ENCODE results near the gene HEG1. TPM values are rescaled to one million over a fixed set of nuclear protein-coding genes. Genes with fewer than 3 reads are reported as not detected.
A peak's percentile ranks its signal among the peaks of the same experiment; 100 is the strongest.

Gene HEG1
- polyA plus RNA-seq, 3 donors, result 0.28 to 4.2 (median 0.69) TPM

DNA sequence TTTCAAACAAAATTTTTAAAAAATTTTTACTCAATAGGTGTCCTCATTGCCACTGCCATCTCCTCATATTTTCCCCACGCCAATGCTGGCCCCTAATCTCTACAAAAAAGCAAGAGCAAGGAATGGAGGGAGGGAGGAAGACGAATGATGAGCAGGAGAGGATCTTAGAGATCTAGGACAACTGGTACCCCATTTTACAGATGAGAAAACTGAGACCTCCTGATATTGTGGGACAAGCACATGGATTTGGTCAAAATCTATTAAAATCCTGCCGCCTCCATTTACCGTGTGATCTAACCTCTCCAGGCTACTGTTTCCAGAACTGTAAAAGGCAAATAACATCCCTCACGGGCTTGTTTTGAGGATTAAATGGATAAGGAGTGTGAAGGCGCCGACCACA lies 4.6 kb downstream of the HEG1 start:
- Histone ChIP-seq H4K20me1 (ENCODE audit: insufficient read depth, low read length) (peaks cover 21% of the 10 kb centered on the region), H2AFZ (ENCODE audit: insufficient read depth, low read depth, low read length, poor library complexity, severe bottlenecking) (no peak overlapping the region), H3K4me3 (replicated peaks in 1 of 3; ENCODE audit: low read depth in 2 of 3, low read length in 3 of 3) (no peak overlapping the region), H3K9ac (ENCODE audit: insufficient read depth, low read length, poor library complexity, severe bottlenecking) (no peak overlapping the region), H3K9me3 (replicated peaks in 1 of 2; ENCODE audit: control insufficient read depth in 1 of 2, insufficient read depth in 1 of 2, low read length in 2 of 2) (no peaks in the 10 kb centered on the region), H3K4me2 (replicated peaks; ENCODE audit: extremely low read depth, low read length, poor library complexity, severe bottlenecking) (no peak overlapping the region), H3K27me3 (ENCODE audit: control insufficient read depth in 2 of 2, insufficient read depth in 2 of 2, low read length in 2 of 2) (peaks cover 0 to 6% of the 10 kb centered on the region in 2 donors), H3K36me3 (replicated peaks in 1 of 2; ENCODE audit: control insufficient read depth in 1 of 2, insufficient read depth in 2 of 2, low read length in 2 of 2) (no peaks in the 10 kb centered on the region), H3K79me2 (ENCODE audit: insufficient read depth, low read length) (no peaks in the 10 kb centered on the region), H3K4me1 (ENCODE audit: control insufficient read depth in 1 of 2, insufficient read depth in 2 of 2, low read length in 2 of 2) (peaks cover 24 to 28% of the 10 kb centered on the region in 2 donors), H3K27ac (ENCODE audit: low read depth in 1 of 2, low read length in 2 of 2) (no peak overlapping the region)
- H3K4me3 Mint-ChIP-seq, result peak overlapping the region in 1 of 2 donors; percentile 37
- H3K4me1 Mint-ChIP-seq, result peaks cover 35% of the 10 kb centered on the region
- TF ChIP-seq, protein P1, sequence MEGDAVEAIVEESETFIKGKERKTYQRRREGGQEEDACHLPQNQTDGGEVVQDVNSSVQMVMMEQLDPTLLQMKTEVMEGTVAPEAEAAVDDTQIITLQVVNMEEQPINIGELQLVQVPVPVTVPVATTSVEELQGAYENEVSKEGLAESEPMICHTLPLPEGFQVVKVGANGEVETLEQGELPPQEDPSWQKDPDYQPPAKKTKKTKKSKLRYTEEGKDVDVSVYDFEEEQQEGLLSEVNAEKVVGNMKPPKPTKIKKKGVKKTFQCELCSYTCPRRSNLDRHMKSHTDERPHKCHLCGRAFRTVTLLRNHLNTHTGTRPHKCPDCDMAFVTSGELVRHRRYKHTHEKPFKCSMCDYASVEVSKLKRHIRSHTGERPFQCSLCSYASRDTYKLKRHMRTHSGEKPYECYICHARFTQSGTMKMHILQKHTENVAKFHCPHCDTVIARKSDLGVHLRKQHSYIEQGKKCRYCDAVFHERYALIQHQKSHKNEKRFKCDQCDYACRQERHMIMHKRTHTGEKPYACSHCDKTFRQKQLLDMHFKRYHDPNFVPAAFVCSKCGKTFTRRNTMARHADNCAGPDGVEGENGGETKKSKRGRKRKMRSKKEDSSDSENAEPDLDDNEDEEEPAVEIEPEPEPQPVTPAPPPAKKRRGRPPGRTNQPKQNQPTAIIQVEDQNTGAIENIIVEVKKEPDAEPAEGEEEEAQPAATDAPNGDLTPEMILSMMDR (IDR thresholded peaks at IDR 0.05), result no peak
- H3K27me3 Mint-ChIP-seq (ENCODE audit: low read depth in 3 of 3), result peaks cover 0 to 29% (median 14%) of the 10 kb centered on the region in 3 donors
- no peak for DNase-seq
- intact Hi-C loops (cut with micrococcal nuclease), result loop anchor here (5.0 to 10.0 kb wide), 2 partner anchors 84 to 96 kb away; no protein-coding TSS in a partner anchor
- no peak overlapping the region for H3K27ac Mint-ChIP-seq
- no peaks in the 10 kb centered on the region for H3K9me3 Mint-ChIP-seq
- peaks cover 7 to 16% of the 10 kb centered on the region in 2 donors for H3K36me3 Mint-ChIP-seq
- WGBS (ENCODE audit: insufficient coverage), result no CpG with 5 or more reads among the region's 7 CpGs

DNA sequence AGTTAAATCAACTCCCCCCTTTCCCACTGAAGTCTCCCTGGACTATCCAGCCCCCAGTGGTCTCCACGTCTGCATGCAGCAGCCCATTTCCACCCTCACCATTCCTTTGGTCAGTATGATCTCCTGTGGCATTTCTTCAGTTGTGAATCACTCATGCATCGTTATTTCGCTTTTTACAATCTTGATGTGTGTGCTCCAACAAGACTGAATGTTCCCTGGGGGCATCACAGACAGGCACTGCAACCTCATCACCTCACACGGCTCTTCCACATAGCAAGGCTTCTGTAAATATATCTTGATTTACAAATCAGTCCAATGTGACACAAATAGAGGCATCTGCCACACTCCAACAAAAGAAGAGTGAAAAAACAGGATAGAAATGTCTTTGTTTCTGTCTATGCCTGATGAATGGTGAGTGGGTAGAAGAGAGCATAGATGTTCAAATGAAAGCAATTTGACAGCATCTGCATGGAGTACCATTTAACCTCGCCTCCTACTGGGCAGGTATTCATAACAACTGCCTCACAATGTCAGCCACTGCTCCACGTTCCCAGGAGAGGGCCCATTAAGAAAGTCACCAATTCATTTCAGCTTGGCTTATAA lies 5.2 kb downstream of the HEG1 start:
- WGBS (ENCODE audit: insufficient coverage), result 100% methylated on average over 3 of the region's 6 CpGs
- Histone ChIP-seq H3K4me2 (replicated peaks; ENCODE audit: extremely low read depth, low read length, poor library complexity, severe bottlenecking) (no peak overlapping the region), H3K9me3 (replicated peaks in 1 of 2; ENCODE audit: control insufficient read depth in 1 of 2, insufficient read depth in 1 of 2, low read length in 2 of 2) (no peaks in the 10 kb centered on the region), H3K36me3 (replicated peaks in 1 of 2; ENCODE audit: control insufficient read depth in 1 of 2, insufficient read depth in 2 of 2, low read length in 2 of 2) (no peaks in the 10 kb centered on the region), H2AFZ (ENCODE audit: insufficient read depth, low read depth, low read length, poor library complexity, severe bottlenecking) (no peak overlapping the region), H3K4me3 (replicated peaks in 1 of 3; ENCODE audit: low read depth in 2 of 3, low read length in 3 of 3) (no peak overlapping the region), H4K20me1 (ENCODE audit: insufficient read depth, low read length) (peaks cover 21% of the 10 kb centered on the region), H3K4me1 (ENCODE audit: control insufficient read depth in 1 of 2, insufficient read depth in 2 of 2, low read length in 2 of 2) (peaks cover 22 to 25% of the 10 kb centered on the region in 2 donors), H3K27ac (ENCODE audit: low read depth in 1 of 2, low read length in 2 of 2) (no peak overlapping the region), H3K9ac (ENCODE audit: insufficient read depth, low read length, poor library complexity, severe bottlenecking) (no peak overlapping the region), H3K79me2 (ENCODE audit: insufficient read depth, low read length) (no peaks in the 10 kb centered on the region), H3K27me3 (ENCODE audit: control insufficient read depth in 2 of 2, insufficient read depth in 2 of 2, low read length in 2 of 2) (peaks cover 0 to 6% of the 10 kb centered on the region in 2 donors)
- TF ChIP-seq, protein P1 (IDR thresholded peaks at IDR 0.05), result no peak
- peaks cover 34% of the 10 kb centered on the region for H3K4me1 Mint-ChIP-seq
- intact Hi-C loops (cut with micrococcal nuclease), result loop anchor here (5.0 to 10.0 kb wide), 2 partner anchors 84 to 97 kb away; no protein-coding TSS in a partner anchor
- H3K9me3 Mint-ChIP-seq, result no peaks in the 10 kb centered on the region
- H3K27ac Mint-ChIP-seq, result peak overlapping the region in 1 of 7 donors; percentile 13
- peaks cover 7 to 16% of the 10 kb centered on the region in 2 donors for H3K36me3 Mint-ChIP-seq
- no peak overlapping the region for H3K4me3 Mint-ChIP-seq
- H3K27me3 Mint-ChIP-seq (ENCODE audit: low read depth in 3 of 3), result peaks cover 0 to 26% (median 13%) of the 10 kb centered on the region in 3 donors
- DNase-seq, result no peak

Measured in CD14-positive monocyte (primary cell).